ENCODE data around the gene SLC6A6. TPM values are rescaled to one million over a fixed set of nuclear protein-coding genes. Genes with fewer than 3 reads are reported as not detected.

The SLC6A6 gene
- total and polyA plus RNA-seq, 7 donors = 10.3 to 104 (median 36.2) TPM

- DNase-seq (no peak), ATAC-seq (peak in 3 of 4 donors; percentile 12 to 21 (median 15))
- H3K27ac ChIP-seq = peak overlapping the region; percentile 91
- H3K27me3 ChIP-seq (ENCODE audit: insufficient read depth in 3 of 3, low read length in 2 of 3) = no peaks in the 10 kb centered on the region
- no peaks in the 10 kb centered on the region for H3K9me3 ChIP-seq
- peaks cover 0 to 59% of the 10 kb centered on the region in 2 donors for H3K36me3 ChIP-seq (ENCODE audit: insufficient read depth in 1 of 2, low read depth in 1 of 2)
- intact Hi-C loops (cut with DNase I) = loop anchor here in 1 of 2 donors (2.0 to 5.0 kb wide), 2 partner anchors 21 to 52 kb away; partner anchors contain the start of gene SLC6A6
- H3K4me1 ChIP-seq = peaks cover 45% of the 10 kb centered on the region
- 35 to 51% (median 42%) methylated on average over 20 to 23 of the region's 23 CpGs for WGBS, 3 donors
- no peak overlapping the region for H3K4me3 ChIP-seq
- TF ChIP-seq CTCF (IDR thresholded peaks at IDR 0.05) = no peak
Observed at GRCh38 chr3:14453876-14454638, 51.7 kb downstream of the SLC6A6 start.

GRCh38 chr3:14454639-14455310 is 52.4 kb downstream of the SLC6A6 start:
- intact Hi-C loops (cut with DNase I) = loop anchor here (5.0 kb wide), 1 partner anchor 52 kb away; the partner anchor contains the start of gene SLC6A6 (in 2 of the 2)
- Histone ChIP-seq H3K36me3 (ENCODE audit: insufficient read depth in 1 of 2, low read depth in 1 of 2) (peaks cover 0 to 61% of the 10 kb centered on the region in 2 donors), H3K4me1 (peaks cover 48% of the 10 kb centered on the region), H3K4me3 (no peak overlapping the region), H3K9me3 (no peaks in the 10 kb centered on the region), H3K27ac (peak overlapping the region; percentile 91), H3K27me3 (ENCODE audit: insufficient read depth in 3 of 3, low read length in 2 of 3) (no peaks in the 10 kb centered on the region)
- no peak for TF ChIP-seq CTCF (IDR thresholded peaks at IDR 0.05)
- ATAC-seq (peak; percentile 15 to 57 (median 48)), DNase-seq (no peak)
- WGBS, 3 donors = 50 to 63% (median 54%) methylated on average over 8 of the region's 8 CpGs

- 65 to 73% (median 71%) methylated on average over 6 of the region's 6 CpGs for WGBS, 3 donors
- H3K36me3 ChIP-seq (ENCODE audit: insufficient read depth in 1 of 2, low read depth in 1 of 2) = peaks cover 0 to 59% of the 10 kb centered on the region in 2 donors
- H3K4me1 ChIP-seq = peaks cover 56% of the 10 kb centered on the region
- peak overlapping the region; percentile 28 for H3K27ac ChIP-seq
- H3K9me3 ChIP-seq = no peaks in the 10 kb centered on the region
- no peak overlapping the region for H3K4me3 ChIP-seq
- intact Hi-C loops (cut with DNase I) = loop anchor here in 1 of 2 donors (5.0 kb wide), 1 partner anchor 53 kb away; the partner anchor contains the start of gene SLC6A6
- no peak for ATAC-seq
- no peaks in the 10 kb centered on the region for H3K27me3 ChIP-seq (ENCODE audit: insufficient read depth in 3 of 3, low read length in 2 of 3)
- no peak for TF ChIP-seq CTCF (IDR thresholded peaks at IDR 0.05)
- no peak for DNase-seq
Observed at GRCh38 chr3:14455571-14456317, 53.3 kb downstream of the SLC6A6 start.

- no peaks in the 10 kb centered on the region for H3K27me3 ChIP-seq (ENCODE audit: insufficient read depth in 3 of 3, low read length in 2 of 3)
- H3K4me3 ChIP-seq = no peak overlapping the region
- no peaks in the 10 kb centered on the region for H3K9me3 ChIP-seq
- ATAC-seq (no peak), DNase-seq (no peak)
- intact Hi-C loops (cut with DNase I) = loop anchor here in 1 of 2 donors (5.0 kb wide), 1 partner anchor 54 kb away; the partner anchor contains the start of gene SLC6A6
- H3K4me1 ChIP-seq = peaks cover 63% of the 10 kb centered on the region
- TF ChIP-seq CTCF (IDR thresholded peaks at IDR 0.05) = no peak
- 75 to 93% (median 78%) methylated on average over 8 of the region's 8 CpGs for WGBS, 3 donors
- H3K36me3 ChIP-seq (ENCODE audit: insufficient read depth in 1 of 2, low read depth in 1 of 2) = peaks cover 0 to 59% of the 10 kb centered on the region in 2 donors
- H3K27ac ChIP-seq = peak overlapping the region; percentile 36
Observed at GRCh38 chr3:14456794-14457193, 54.4 kb downstream of the SLC6A6 start.
